ENCODE results near the gene PDK2.

GRCh38 chr17:50060951-50061712, 34.0 kb upstream of the PDK2 start:
- TF ChIP-seq EZH2 (IDR thresholded peaks at IDR 0.05; ENCODE audit: borderline replicate concordance, low read depth, low read length, poor library complexity, severe bottlenecking) (no peak), CTCF (conservative IDR thresholded peaks at IDR 0.05; ENCODE audit: low read depth, low read length) (no peak)

Measured in A673 (cell line).